T-helper 2 cell treated with Interferon-gamma antibody and Interleukin-4, amounts not matched to agents 5 μg/mL and 100 μg/mL, for 36 hours (primary cell): ENCODE data around the gene ISG20.

Source experiments
- DNase-seq: peaks from one replicate; pipeline ENCODE4 v3.0.0; 2021; ENCODE audit warnings: low spot score
- H3K27ac Mint-ChIP-seq: one replicate; pipeline ENCODE4 v1.8.0; 2021; ENCODE audit warnings: mild to moderate bottlenecking, mixed read lengths
- H3K27me3 Mint-ChIP-seq: one replicate; pipeline ENCODE4 v1.8.0; 2021; ENCODE audit warnings: low read depth, mixed read lengths
- H3K36me3 Mint-ChIP-seq: one replicate; pipeline ENCODE4 v1.8.0; 2021; ENCODE audit warnings: low read depth, mixed read lengths
- H3K4me1 Mint-ChIP-seq: one replicate; pipeline ENCODE4 v1.8.0; 2021; ENCODE audit warnings: low read depth, mixed read lengths
- H3K4me3 Mint-ChIP-seq: one replicate; pipeline ENCODE4 v1.8.0; 2022; ENCODE audit warnings: mild to moderate bottlenecking, moderate library complexity, mixed read lengths
- H3K9me3 Mint-ChIP-seq: one replicate; pipeline ENCODE4 v1.8.0; 2021; ENCODE audit warnings: mixed read lengths

ISG20 gene

DNA sequence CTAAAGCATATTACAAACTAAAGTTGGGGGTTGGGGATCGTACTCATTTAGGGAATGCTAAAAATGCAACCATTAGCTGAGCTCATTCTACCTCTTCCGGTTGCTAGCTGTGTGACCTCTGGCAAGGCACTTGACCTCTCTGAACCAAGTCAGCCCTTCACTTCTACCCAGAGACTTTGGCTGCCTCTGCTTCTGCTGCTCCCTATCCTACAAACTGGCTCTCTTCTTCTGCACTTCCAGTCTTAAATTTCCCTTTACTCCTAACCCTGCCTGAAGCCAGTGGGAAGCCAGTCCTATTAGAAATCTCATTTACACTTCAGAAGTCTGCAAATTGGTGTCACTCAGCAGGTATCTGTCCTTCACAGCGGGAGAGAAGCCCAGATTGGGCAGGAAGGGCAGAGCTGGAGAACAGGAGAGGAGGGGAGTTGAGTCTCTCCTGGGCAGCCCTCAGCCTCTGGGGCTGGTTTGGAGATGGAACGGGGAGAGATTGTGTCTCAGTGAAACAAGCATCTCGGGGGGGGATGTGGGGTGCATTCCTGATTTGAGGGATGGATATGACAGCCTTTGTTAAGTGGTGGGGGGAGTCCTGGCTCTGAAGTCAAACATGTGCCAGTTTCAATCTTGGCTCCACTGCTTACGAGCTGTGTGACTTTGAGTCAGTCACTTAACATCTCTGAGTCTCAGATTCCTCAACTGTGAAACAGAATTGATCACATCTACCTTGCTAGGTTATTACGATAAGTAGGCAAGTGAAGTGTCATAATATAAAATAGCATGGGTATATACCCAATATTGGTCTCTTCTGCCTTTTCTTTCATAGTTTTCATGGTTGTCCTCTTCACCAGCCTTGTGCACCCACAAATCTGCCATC, 25.5 kb upstream of the ISG20 start:
- Mint-ChIP-seq H3K4me1 (peaks cover 1% of the 10 kb centered on the region), H3K36me3 (no peaks in the 10 kb centered on the region), H3K27me3 (peaks cover 32% of the 10 kb centered on the region)

DNA sequence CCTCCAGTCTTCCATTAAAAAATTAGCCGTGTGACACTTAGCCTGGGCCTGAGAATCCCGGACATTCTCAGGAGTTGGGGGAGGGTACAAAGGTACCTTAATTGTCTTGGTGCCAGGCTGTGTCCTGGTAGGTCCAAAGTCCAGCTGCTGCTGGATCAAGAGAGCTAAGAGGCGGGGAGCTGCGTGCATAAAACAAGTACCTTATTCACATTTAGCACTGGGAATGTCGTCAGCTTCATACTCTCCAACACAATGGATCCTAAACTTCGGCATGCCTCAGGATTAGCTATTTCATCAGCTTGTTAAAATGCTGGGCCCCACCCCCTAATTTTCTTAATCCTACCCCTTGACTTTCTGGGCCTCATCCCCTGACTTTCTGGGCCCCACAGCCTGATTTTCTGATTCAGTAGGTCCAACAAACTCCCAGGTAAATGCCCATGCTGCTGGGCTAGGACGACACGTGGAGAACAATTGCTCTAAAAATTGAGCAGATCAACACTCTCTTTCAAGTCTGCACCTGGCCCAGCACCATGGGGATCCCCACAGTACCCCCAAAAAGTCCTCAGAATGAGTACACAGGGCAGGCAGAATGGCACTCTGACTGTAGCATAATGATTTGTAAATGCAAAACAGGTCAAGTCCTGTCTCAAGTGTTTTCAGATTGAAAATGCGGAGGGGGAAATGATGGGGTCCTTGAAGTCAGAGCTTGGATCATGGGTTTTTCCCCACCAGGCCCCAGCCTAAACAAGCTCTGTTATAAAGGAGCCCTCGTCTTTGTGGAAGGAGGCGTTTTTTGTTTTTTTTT, 23.3 kb upstream of the ISG20 start:
- Mint-ChIP-seq H3K27me3 (peaks cover 14% of the 10 kb centered on the region), H3K27ac (no peak overlapping the region)
- no peak for DNase-seq

More for the DNA sequence above, 25.5 kb upstream of the ISG20 start:
- H3K4me3 Mint-ChIP-seq: no peak overlapping the region
- H3K9me3 Mint-ChIP-seq: no peaks in the 10 kb centered on the region
- no peak overlapping the region for H3K27ac Mint-ChIP-seq
- DNase-seq: no peak

DNA sequence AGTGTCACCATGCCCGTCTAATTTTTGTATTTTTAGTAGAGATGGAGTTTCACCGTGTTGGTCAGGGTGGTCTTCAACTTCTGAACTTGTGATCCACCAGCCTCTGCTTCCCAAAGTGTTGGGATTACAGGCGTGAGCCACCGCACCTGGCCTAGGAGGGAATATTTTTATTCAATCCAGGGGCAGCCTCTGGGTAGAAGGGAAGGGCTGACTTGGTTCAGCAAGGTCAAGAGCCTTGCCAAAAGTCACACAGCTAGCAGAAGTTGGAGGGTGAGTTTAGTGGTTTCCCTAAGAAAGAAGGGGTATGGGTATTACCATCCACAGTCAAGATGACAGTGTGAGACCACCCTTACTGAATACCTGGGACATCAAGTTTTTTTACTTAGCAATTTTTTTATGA, 22.6 kb upstream of the ISG20 start:
- no peak for DNase-seq
- Mint-ChIP-seq H3K36me3 (no peaks in the 10 kb centered on the region), H3K4me1 (peaks cover 6% of the 10 kb centered on the region), H3K27me3 (peaks cover 9% of the 10 kb centered on the region), H3K9me3 (no peaks in the 10 kb centered on the region), H3K27ac (no peak overlapping the region), H3K4me3 (no peak overlapping the region)

More for the DNA sequence above, 23.3 kb upstream of the ISG20 start:
- Mint-ChIP-seq H3K9me3 (no peaks in the 10 kb centered on the region), H3K4me1 (peaks cover 1% of the 10 kb centered on the region), H3K36me3 (no peaks in the 10 kb centered on the region), H3K4me3 (no peak overlapping the region)

DNA sequence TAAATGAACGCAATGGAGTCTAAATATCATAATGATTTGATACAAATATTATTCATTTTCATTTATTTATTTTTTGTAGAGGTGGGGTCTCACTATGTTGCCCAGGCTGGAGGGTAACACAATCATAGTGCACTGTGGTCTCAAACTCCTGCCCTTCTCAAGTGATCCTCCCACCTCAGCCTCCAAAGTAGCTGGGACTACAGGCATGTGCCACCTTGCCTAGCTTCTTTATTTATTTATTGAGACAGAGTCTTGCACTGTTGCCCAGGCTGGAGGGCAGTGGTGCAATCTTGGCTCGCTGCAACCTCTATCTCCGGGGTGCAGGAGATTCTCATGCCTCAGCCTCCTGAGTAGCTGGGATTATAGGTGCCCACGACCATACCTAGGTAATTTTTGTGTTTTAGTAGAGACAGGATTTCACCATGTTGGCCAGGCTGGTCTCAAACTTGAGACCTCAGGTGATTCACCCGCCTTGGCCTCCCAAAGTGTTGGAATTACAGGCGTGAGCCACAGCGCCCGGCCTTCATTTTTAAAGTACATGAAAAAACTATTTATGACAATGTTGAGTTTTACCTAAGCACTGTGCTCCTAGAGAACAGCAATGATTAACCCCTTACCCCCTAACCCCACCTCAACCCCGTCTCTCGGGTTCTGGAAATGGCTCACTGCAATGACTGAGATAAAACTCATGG, 21.6 kb upstream of the ISG20 start:
- Mint-ChIP-seq H3K4me1 (peaks cover 8% of the 10 kb centered on the region), H3K4me3 (no peak overlapping the region), H3K36me3 (peaks cover 2% of the 10 kb centered on the region)

DNA sequence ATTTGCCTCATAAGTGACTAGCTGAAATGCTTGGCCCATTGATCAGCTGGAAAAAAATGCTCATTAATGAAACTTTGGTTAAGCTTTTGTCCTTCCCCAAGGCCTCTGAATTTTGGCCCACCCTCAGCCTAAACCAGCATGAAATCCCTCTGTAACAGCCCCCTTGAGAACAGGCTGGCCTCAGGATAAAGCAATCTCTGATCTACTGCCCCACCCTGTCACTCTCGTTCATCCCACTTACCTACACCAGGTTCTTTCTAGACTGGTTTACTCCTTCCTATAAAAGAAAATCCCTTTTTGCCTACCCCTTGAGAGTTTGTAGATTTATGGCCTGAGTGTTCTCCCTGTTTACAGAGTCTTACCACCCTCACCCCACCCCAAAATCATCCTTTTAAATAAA, 21.0 kb upstream of the ISG20 start:
- Mint-ChIP-seq H3K4me3 (no peak overlapping the region), H3K36me3 (peaks cover 8% of the 10 kb centered on the region), H3K27ac (no peak overlapping the region), H3K27me3 (peaks cover 6% of the 10 kb centered on the region), H3K4me1 (peaks cover 14% of the 10 kb centered on the region), H3K9me3 (no peaks in the 10 kb centered on the region)
- DNase-seq: no peak

More for the DNA sequence above, 21.6 kb upstream of the ISG20 start:
- Mint-ChIP-seq H3K9me3 (no peaks in the 10 kb centered on the region), H3K27ac (no peak overlapping the region), H3K27me3 (peaks cover 6% of the 10 kb centered on the region)
- DNase-seq: no peak

DNA sequence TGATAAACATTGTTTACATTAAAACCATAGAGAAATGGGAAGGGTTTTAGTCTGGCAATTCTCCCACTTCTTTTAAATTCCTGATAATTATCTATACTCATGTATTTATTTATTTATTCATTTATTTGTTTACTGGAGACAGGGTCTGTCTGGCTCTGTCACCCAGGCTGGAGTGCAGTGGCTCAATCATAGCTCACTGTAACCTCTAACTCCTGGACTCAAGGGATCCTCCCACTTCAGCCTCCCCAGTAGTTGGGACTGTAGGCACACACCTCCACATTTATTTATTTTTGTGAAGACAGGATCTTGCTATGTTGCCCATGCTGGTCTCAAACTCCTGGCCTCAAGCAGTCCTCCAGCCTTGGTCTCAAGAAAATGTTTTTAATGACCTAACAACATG, 20.1 kb upstream of the ISG20 start:
- Mint-ChIP-seq H3K36me3 (peaks cover 12% of the 10 kb centered on the region), H3K4me1 (peaks cover 22% of the 10 kb centered on the region), H3K27ac (no peak overlapping the region), H3K9me3 (no peaks in the 10 kb centered on the region), H3K27me3 (peaks cover 3% of the 10 kb centered on the region), H3K4me3 (no peak overlapping the region)
- no peak for DNase-seq

DNA sequence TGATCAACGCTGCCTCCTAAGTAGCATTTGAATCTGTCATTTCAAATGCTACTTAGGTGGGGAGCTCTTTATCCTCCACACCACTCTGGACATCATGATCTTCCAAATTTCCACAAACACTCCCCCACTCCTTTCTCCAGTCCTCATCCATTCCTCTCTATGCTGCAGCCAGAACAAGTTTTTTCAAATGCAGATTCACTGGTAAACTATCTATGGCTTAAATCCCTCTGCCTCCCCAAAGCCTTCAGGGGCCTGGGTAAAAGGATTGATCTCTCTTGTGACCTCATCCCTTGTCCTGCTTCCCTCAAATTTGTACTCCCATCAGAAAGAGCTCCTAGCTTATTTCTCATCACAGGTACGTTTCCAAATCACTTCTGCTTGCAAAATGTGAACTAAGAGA, 19.0 kb upstream of the ISG20 start:
- DNase-seq: no peak
- Mint-ChIP-seq H3K27ac (no peak overlapping the region), H3K4me3 (no peak overlapping the region), H3K27me3 (peaks cover 3% of the 10 kb centered on the region), H3K9me3 (no peaks in the 10 kb centered on the region), H3K36me3 (peaks cover 22% of the 10 kb centered on the region), H3K4me1 (peaks cover 29% of the 10 kb centered on the region)

DNA sequence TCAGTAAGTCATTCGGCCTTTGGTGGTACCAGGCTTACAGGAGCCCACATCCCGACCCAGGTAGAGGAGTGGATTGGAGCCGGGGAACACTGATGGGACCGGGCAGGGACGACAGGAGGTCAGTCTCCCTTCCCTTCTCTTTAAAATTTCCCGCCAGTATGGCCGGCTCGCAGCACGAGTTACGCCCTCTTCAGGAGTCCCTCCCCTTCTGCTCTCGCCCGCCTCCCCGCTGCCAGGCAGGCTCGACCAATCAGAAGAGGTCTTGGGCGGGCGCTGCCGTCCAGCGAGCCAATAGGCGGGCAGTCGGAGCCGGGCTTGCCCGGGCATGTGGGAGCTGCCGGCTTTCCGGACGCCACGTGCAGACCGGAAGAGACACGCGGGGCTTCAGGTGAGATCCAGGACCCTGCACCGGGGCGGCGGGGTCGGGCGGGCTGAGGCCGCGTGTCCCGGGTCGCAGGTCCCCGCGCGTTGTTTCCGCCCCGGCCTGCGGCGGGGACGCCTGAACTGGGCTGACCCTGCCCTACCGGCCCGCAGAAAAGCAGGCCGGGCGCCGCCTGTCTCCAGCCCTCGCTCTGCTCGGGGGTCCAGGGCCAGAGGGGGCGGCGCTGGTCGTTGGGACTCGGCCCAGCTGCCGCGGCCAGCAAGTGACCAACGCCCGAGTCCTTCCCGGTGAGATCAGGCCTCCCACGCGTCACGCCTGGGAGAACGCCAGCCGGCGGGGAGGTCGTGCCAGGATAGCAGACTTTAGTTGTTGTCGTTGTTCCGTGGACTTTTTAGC, 17.6 kb upstream of the ISG20 start, which contains the start of gene AEN:
AEN (plus strand) TSS at position 346 of the 778 bp plus-strand sequence. CDS start 4,870 bp downstream, outside the sequence.
- peak; percentile 96 for DNase-seq
- Mint-ChIP-seq H3K27ac (peak within 1 kb of the TSS; percentile 95), H3K36me3 (peaks cover 28% of the 10 kb centered on the region), H3K4me1 (peaks cover 36% of the 10 kb centered on the region), H3K9me3 (no peaks in the 10 kb centered on the region), H3K27me3 (peaks cover 3% of the 10 kb centered on the region), H3K4me3 (peak within 1 kb of the TSS; percentile 95)

DNA sequence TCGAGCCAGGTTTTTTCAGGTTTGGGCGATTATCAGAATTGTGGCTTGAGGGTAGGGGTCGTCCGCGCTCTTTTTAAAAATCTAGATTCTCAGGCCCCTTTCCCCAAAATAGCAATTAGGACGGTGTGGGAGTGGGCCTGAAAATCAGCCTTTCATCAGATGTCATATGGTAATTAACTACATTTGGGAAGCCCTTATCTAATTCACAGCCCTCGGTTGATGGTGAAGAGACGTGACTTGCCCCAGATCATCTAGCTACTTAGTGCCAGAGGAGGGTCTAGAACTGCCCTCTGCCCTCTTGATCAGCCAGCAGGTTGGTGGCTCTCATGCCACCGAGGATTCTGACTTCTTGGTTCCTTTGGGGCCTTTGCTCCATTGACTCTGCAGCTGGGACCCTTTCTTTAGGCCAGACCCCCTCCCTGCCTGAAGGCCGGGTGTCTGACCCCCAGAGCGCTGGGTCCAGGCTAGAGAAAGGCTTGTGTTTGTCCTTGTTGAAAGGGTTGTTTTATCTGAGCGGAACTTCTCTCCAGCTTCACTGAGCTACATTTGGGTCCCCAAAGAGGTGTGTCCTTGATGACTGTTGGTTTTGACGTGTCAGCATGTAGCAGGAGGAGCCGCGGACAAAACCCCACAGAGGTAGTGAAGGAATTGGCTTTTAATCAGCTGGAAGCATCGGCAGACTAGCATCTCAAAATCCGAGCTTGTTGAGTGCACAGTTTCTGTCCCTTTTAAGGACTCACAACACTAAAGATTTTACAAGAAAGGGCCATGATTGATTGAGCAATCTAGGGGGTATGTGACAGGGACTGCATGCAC, 16.8 kb upstream of the ISG20 start:
- peak; percentile 59 for DNase-seq
- Mint-ChIP-seq H3K4me3 (peak overlapping the region; percentile 95), H3K27ac (peak overlapping the region; percentile 95), H3K9me3 (no peaks in the 10 kb centered on the region), H3K4me1 (peaks cover 39% of the 10 kb centered on the region), H3K27me3 (peaks cover 3% of the 10 kb centered on the region), H3K36me3 (peaks cover 35% of the 10 kb centered on the region)

DNA sequence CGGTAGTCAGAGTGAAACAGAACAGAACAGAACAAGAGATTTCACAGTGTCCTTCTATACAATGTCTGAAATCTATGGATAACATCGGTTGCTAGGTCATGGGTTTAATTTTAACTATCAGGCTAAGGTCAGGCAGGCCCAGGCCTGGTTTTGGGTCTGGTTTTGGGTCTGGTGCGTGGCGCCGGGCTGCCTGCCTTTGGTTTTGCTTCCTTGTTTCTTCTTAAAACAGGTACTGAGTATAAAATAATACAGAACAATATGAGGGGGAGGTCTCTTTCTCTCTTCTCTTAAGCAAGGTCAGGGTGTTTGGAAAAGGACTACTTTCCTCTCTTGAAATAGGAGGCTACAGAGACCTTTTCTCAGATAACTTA, 16.2 kb upstream of the ISG20 start:
- Mint-ChIP-seq H3K4me3 (peak overlapping the region; percentile 95), H3K9me3 (no peaks in the 10 kb centered on the region), H3K4me1 (peaks cover 45% of the 10 kb centered on the region), H3K27me3 (peaks cover 2% of the 10 kb centered on the region), H3K36me3 (peaks cover 41% of the 10 kb centered on the region), H3K27ac (peak overlapping the region; percentile 95)
- DNase-seq: no peak

DNA sequence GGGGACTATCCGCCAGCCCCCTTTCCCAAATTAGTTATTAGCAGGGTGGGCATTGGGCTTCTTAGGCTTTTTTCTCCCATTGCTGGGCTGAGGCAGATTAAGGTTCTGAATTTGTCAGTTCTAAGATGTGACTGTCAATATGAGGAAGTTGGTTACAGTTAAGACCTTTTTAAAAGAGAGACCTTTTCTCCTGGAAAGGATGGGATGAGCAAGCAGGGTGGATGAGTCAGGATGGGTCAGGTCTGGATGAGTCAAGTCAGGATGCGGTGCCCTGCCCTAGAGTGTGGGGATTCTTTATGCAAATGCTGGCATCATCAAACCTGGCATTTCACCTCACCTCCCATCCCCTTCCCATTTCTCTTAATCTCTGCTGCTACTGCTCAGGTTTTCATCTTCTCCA, 15.8 kb upstream of the ISG20 start:
- H3K4me3 Mint-ChIP-seq: peak overlapping the region; percentile 95
- peaks cover 49% of the 10 kb centered on the region for H3K4me1 Mint-ChIP-seq
- H3K9me3 Mint-ChIP-seq: no peaks in the 10 kb centered on the region
- H3K36me3 Mint-ChIP-seq: peaks cover 46% of the 10 kb centered on the region
- peak overlapping the region; percentile 95 for H3K27ac Mint-ChIP-seq
- no peaks in the 10 kb centered on the region for H3K27me3 Mint-ChIP-seq
- peak; percentile 80 for DNase-seq

DNA sequence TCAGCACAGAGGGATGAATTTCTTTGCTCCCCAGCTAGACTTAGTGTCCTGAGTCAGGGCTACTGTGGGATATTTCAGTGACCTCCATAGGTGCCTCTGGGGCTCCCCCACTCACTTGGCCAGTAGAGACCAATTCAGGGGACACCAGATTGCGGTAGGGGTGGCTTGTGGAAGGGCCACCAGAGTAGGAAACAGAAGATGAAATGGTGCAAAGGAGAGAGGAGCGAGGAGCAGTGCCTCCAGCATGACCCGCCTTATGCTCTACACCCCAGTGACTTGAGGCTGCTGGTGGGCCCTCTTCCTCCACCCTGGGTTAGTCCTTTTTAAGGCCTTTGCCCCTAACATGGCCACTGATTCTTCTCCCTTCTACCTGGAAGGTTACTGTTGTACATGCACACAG, 15.2 kb upstream of the ISG20 start:
- no peaks in the 10 kb centered on the region for H3K27me3 Mint-ChIP-seq
- H3K9me3 Mint-ChIP-seq: no peaks in the 10 kb centered on the region
- H3K36me3 Mint-ChIP-seq: peaks cover 51% of the 10 kb centered on the region
- peak overlapping the region; percentile 95 for H3K27ac Mint-ChIP-seq
- peak overlapping the region; percentile 95 for H3K4me3 Mint-ChIP-seq
- H3K4me1 Mint-ChIP-seq: peaks cover 54% of the 10 kb centered on the region
- DNase-seq: no peak
